HepG2 (cell line): ENCODE measurements around the gene CLIP2. TPM values are rescaled to one million over a fixed set of nuclear protein-coding genes. Genes with fewer than 3 reads are reported as not detected.

Experiments used
- AHR ChIP-seq: IDR thresholded peaks from 2 replicates; pipeline ENCODE4 v1.6.1; 2018; ENCODE audit warnings: missing genetic modification reagents, missing compliant biosample characterization
- ARNTL ChIP-seq: sonication (generic); formaldehyde crosslinking; IDR thresholded peaks from 2 replicates; pipeline ENCODE4 v1.4.0; 2020; ENCODE audit warnings: mild to moderate bottlenecking, missing genetic modification reagents
- BCL6 ChIP-seq: IDR thresholded peaks from 2 replicates; pipeline ENCODE4 v1.6.1; 2016; ENCODE audit warnings: missing genetic modification reagents, missing compliant biosample characterization
- BORCS8-MEF2B ChIP-seq: sonication (generic); formaldehyde crosslinking; IDR thresholded peaks from 2 replicates; pipeline ENCODE4 v1.8.0; 2022; ENCODE audit warnings: mild to moderate bottlenecking, missing genetic modification reagents
- CBX1 ChIP-seq: IDR thresholded peaks from one replicate; pipeline ENCODE4 v1.6.1; 2016; ENCODE audit warnings: antibody characterized with exemption, low read depth
- FUBP1 ChIP-seq: sonication (generic); formaldehyde crosslinking; IDR thresholded peaks from 2 replicates; pipeline ENCODE4 v1.5.1; 2020; ENCODE audit warnings: missing genetic modification reagents, mild to moderate bottlenecking, borderline replicate concordance
- GPBP1L1 ChIP-seq: sonication (generic); formaldehyde crosslinking; IDR thresholded peaks from 2 replicates; pipeline ENCODE4 v1.5.0; 2020; ENCODE audit warnings: mild to moderate bottlenecking, missing genetic modification reagents
- HDAC1 ChIP-seq: sonication (generic); formaldehyde crosslinking; IDR thresholded peaks from 2 replicates; pipeline ENCODE4 v1.5.1; 2020; ENCODE audit warnings: mild to moderate bottlenecking, missing genetic modification reagents
- HMG20A ChIP-seq: IDR thresholded peaks from 2 replicates; pipeline ENCODE4 v1.6.1; 2016; ENCODE audit warnings: borderline replicate concordance
- KDM5B ChIP-seq: sonication (generic); formaldehyde crosslinking; IDR thresholded peaks from 2 replicates; pipeline ENCODE4 v1.4.0; 2020; ENCODE audit warnings: missing genetic modification reagents, mild to moderate bottlenecking, borderline replicate concordance
- NR3C1 ChIP-seq: sonication (generic); formaldehyde crosslinking; IDR thresholded peaks from 2 replicates; pipeline ENCODE4 v1.4.0; 2020; ENCODE audit warnings: missing genetic modification reagents
- PTBP1 ChIP-seq: fragments of 200-400 bp; formaldehyde crosslinking; IDR thresholded peaks from 2 replicates; pipeline ENCODE4 v1.6.1; 2018; ENCODE audit warnings: low read length, low read depth; ENCODE audit not compliant: poor library complexity, severe bottlenecking
- RARG ChIP-seq: sonication (generic); formaldehyde crosslinking; IDR thresholded peaks from 2 replicates; pipeline ENCODE4 v1.4.0; 2020; ENCODE audit warnings: low read depth, mild to moderate bottlenecking, missing genetic modification reagents
- REL ChIP-seq: sonication (generic); formaldehyde crosslinking; conservative IDR thresholded peaks from 2 replicates; pipeline ENCODE4 v1.8.0; 2022; ENCODE audit warnings: mild to moderate bottlenecking, missing genetic modification reagents, moderate library complexity
- STAG1 ChIP-seq: sonication (generic); formaldehyde crosslinking; IDR thresholded peaks from 2 replicates; pipeline ENCODE4 v1.4.0; 2020; ENCODE audit warnings: missing genetic modification reagents
- TBX2 ChIP-seq: sonication (generic); formaldehyde crosslinking; IDR thresholded peaks from 2 replicates; pipeline ENCODE4 v1.5.0; 2020; ENCODE audit warnings: missing genetic modification reagents, mild to moderate bottlenecking, borderline replicate concordance
- THAP9 ChIP-seq: sonication (generic); formaldehyde crosslinking; IDR thresholded peaks from 2 replicates; pipeline ENCODE4; 2020; ENCODE audit warnings: missing genetic modification reagents, mild to moderate bottlenecking, borderline replicate concordance
- U2AF2 ChIP-seq: fragments of 200-400 bp; formaldehyde crosslinking; IDR thresholded peaks from 2 replicates; pipeline ENCODE4 v1.6.1; 2017; ENCODE audit warnings: low read depth, mild to moderate bottlenecking, low read length
- ZBTB42 ChIP-seq: sonication (generic); formaldehyde crosslinking; IDR thresholded peaks from 2 replicates; pipeline ENCODE4 v1.5.0; 2020; ENCODE audit warnings: mild to moderate bottlenecking, missing genetic modification reagents
- ZNF263 ChIP-seq: sonication (generic); formaldehyde crosslinking; IDR thresholded peaks from 2 replicates; pipeline ENCODE4 v1.4.0; 2020; ENCODE audit warnings: missing genetic modification reagents
- ZNF547 ChIP-seq: sonication (generic); formaldehyde crosslinking; IDR thresholded peaks from 2 replicates; pipeline ENCODE4 v1.5.1; 2020; ENCODE audit warnings: mild to moderate bottlenecking, missing genetic modification reagents
- ZNF740 ChIP-seq: sonication (generic); formaldehyde crosslinking; IDR thresholded peaks from 2 replicates; pipeline ENCODE4 v1.4.0; 2020; ENCODE audit warnings: missing genetic modification reagents
- ZNF75D ChIP-seq: sonication (generic); formaldehyde crosslinking; IDR thresholded peaks from 2 replicates; pipeline ENCODE4 v1.8.1; 2023; ENCODE audit warnings: missing genetic modification reagents, mild to moderate bottlenecking, borderline replicate concordance
- ZSCAN29 ChIP-seq: sonication (generic); formaldehyde crosslinking; conservative IDR thresholded peaks from 2 replicates; pipeline ENCODE4 v1.4.0; 2020; ENCODE audit warnings: mild to moderate bottlenecking, missing genetic modification reagents
- polyA plus RNA-seq, 8 experiments: library from polyadenylated mRNA; depleted of rRNA in 3 of 8; stranded (reverse) in 7 of 8; unstranded in 1 of 8; fragments of >200 nt; fragmentation: Illumina TruSeq in 4 of 8; extraction: Trizol in 4 of 8; gene quantifications; 2 replicates each; pipeline versions ENCODE4 v1.2.1 to v1.2.3, GENCODE V29; 2011 to 2016; ENCODE audit warnings: low read depth in 4 of 8, missing spikeins in 1 of 8, mixed read lengths in 1 of 8; ENCODE audit not compliant: insufficient read depth in 1 of 8
- total RNA-seq, 5 experiments: library from RNA; depleted of rRNA; stranded (reverse); fragments of >200 nt; fragmentation: Illumina TruSeq; extraction: Trizol; gene quantifications; 2 replicates each; pipeline ENCODE4 v1.2.3, GENCODE V29; 2016; ENCODE audit warnings: low read depth in 1 of 5
- TF ChIP-seq, protein P1 (sequence below): sonication (generic); formaldehyde crosslinking; IDR thresholded peaks from 2 replicates; pipeline ENCODE4 v1.4.0; 2020; ENCODE audit warnings: missing genetic modification reagents

CLIP2 gene
- total and polyA plus RNA-seq, 2 of the 13 experiments (the other 11 are each of a cell fraction or from before 2014, with no cell fraction given), result 6.5 to 17.4 TPM

- TF ChIP-seq, protein P1, sequence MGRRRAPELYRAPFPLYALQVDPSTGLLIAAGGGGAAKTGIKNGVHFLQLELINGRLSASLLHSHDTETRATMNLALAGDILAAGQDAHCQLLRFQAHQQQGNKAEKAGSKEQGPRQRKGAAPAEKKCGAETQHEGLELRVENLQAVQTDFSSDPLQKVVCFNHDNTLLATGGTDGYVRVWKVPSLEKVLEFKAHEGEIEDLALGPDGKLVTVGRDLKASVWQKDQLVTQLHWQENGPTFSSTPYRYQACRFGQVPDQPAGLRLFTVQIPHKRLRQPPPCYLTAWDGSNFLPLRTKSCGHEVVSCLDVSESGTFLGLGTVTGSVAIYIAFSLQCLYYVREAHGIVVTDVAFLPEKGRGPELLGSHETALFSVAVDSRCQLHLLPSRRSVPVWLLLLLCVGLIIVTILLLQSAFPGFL, result no peak
- TF ChIP-seq HMG20A (no peak), HDAC1 (CRISPR knock-in tag) (no peak), STAG1 (CRISPR knock-in tag) (peak; percentile 68), ZNF547 (CRISPR knock-in tag) (no peak), TBX2 (CRISPR knock-in tag) (peak; percentile 33; the same call in 1 of the 2 replicates), REL (no peak), GPBP1L1 (CRISPR knock-in tag) (no peak), RARG (no peak), AHR (CRISPR knock-in tag) (no peak), ZBTB42 (no peak), ZNF75D (CRISPR knock-in tag) (no peak), U2AF2 (no peak), ZNF263 (CRISPR knock-in tag) (peak; percentile 75), FUBP1 (CRISPR knock-in tag) (no peak), ARNTL (CRISPR knock-in tag) (no peak), KDM5B (CRISPR knock-in tag) (0 out of 2 replicates have a peak, but pooled peaks have one; percentile 15), CBX1 (peak; percentile 36), THAP9 (CRISPR knock-in tag) (no peak), BCL6 (no peak), PTBP1 (no peak), BORCS8-MEF2B (CRISPR knock-in tag) (peak; percentile 43; the same call in 1 of the 2 replicates), ZNF740 (CRISPR knock-in tag) (no peak), NR3C1 (no peak), ZSCAN29 (CRISPR knock-in tag) (no peak)
Observed at GRCh38 chr7:74449809-74450397, 160.7 kb downstream of the CLIP2 start (continued).
